ENCODE results near the gene TCEANC2.

DNA sequence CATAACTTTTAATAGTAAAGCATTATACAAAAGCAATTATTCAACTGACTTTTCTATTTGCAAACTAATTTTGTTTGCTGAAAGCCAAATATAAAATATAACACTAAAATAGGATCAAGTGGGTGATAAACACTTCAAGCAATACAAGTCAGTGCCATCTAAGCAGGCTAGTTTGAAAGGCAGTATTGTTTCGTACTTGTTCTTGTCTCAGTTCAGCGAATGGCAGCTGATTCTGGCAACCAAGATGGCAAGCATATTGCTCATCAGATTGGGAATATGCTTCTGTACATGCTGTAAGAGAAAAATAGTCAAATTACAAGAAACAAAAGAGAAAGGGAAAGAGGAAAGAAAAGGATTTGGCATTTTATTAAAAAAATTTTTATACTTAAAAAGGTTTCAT is 7.9 kb upstream of the TCEANC2 start:
- TF ChIP-seq, protein P1, sequence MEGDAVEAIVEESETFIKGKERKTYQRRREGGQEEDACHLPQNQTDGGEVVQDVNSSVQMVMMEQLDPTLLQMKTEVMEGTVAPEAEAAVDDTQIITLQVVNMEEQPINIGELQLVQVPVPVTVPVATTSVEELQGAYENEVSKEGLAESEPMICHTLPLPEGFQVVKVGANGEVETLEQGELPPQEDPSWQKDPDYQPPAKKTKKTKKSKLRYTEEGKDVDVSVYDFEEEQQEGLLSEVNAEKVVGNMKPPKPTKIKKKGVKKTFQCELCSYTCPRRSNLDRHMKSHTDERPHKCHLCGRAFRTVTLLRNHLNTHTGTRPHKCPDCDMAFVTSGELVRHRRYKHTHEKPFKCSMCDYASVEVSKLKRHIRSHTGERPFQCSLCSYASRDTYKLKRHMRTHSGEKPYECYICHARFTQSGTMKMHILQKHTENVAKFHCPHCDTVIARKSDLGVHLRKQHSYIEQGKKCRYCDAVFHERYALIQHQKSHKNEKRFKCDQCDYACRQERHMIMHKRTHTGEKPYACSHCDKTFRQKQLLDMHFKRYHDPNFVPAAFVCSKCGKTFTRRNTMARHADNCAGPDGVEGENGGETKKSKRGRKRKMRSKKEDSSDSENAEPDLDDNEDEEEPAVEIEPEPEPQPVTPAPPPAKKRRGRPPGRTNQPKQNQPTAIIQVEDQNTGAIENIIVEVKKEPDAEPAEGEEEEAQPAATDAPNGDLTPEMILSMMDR (IDR thresholded peaks at IDR 0.05) = no peak
- TF ChIP-seq EP300 (IDR thresholded peaks at IDR 0.05) (no peak), POLR2A (IDR thresholded peaks at IDR 0.05) (no peak), POLR2AphosphoS5 (IDR thresholded peaks at IDR 0.05) (no peak)

Data from suprapubic skin (tissue), 4 donors.